Liver (tissue), 3 donors: ENCODE measurements around the gene ATP5PF.

Source experiments
- ATF3 ChIP-seq: IDR thresholded peaks from 2 replicates; pipeline ENCODE4 v1.6.1; 2016; ENCODE audit warnings: antibody characterized with exemption
- CTCF ChIP-seq: fragments of 150-350 bp; IDR thresholded peaks from 2 replicates; pipeline ENCODE4 v1.5.1; 2017; ENCODE audit warnings: improper control_type of control experiment, low read depth, low read length; ENCODE audit not compliant: missing input control
- GABPA ChIP-seq, 2 donors: IDR thresholded peaks in 1 of 2; conservative IDR thresholded peaks in 1 of 2; 2 replicates each; pipeline ENCODE4 v1.6.1; 2016; ENCODE audit warnings: antibody characterized with exemption in 2 of 2, mild to moderate bottlenecking in 1 of 2, moderate library complexity in 1 of 2
- HNF4A ChIP-seq, 2 donors: conservative IDR thresholded peaks; 2 replicates each; pipeline ENCODE4 v1.6.1; 2016; ENCODE audit warnings: antibody characterized with exemption in 2 of 2, mild to moderate bottlenecking in 2 of 2
- JUND ChIP-seq, 2 donors: IDR thresholded peaks; 2 replicates each; pipeline ENCODE4 v1.6.1; 2016; ENCODE audit warnings: antibody characterized with exemption in 2 of 2
- NR2F2 ChIP-seq: IDR thresholded peaks from 2 replicates; pipeline ENCODE4 v1.6.1; 2016; ENCODE audit warnings: antibody characterized with exemption
- TAF1 ChIP-seq: conservative IDR thresholded peaks from 2 replicates; pipeline ENCODE4 v1.6.1; 2016; ENCODE audit warnings: antibody characterized with exemption, mild to moderate bottlenecking
- YY1 ChIP-seq: IDR thresholded peaks from 2 replicates; pipeline ENCODE4 v1.6.1; 2016; ENCODE audit warnings: antibody characterized with exemption, mild to moderate bottlenecking
- donor health status: healthy.
- donor health status: healthy.

- TF ChIP-seq CTCF (no peak), GABPA (IDR thresholded peaks at IDR 0.05 in 1 of 2, conservative IDR thresholded peaks at IDR 0.05 in 1 of 2) (no peak), YY1 (no peak), NR2F2 (no peak), ATF3 (no peak), JUND (IDR thresholded peaks at IDR 0.05) (no peak), HNF4A (conservative IDR thresholded peaks at IDR 0.05) (no peak), TAF1 (no peak)
Observed at GRCh38 chr21:25757531-25757930, 22.8 kb upstream of the ATP5PF start.
